NCI-H1105 (cell line): ENCODE measurements around the gene DCAF10.
"Not testable (repeated sequence)": the region's sequence is repeated elsewhere in the genome, so short reads cannot be mapped to it uniquely, and the experiment has no call there.

Experiments used
- DNase-seq: peaks from one replicate; lab custom pipeline; 2025; lab: John Stamatoyannopoulos, UW

Gene DCAF10

DNA sequence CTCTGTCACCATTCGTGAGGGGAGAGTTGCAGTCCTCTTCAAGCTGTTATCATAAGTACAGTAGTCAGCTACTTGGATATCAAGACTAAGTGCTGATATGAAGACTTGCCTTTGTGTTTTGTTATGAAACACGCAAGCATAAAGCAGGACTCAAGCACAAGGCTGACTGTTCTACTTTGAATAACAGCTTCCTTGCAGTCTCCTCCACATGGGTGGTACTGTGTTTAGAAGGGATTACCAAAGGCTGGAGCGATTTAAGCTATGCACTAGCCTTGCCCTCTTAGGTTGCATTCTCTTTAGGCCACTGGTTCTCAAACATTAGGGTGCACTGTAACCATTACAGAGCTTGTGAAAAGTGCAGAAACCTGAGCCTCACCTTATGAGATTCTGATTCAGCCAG, 61.9 kb downstream of the DCAF10 start:
- no peak for DNase-seq

DNA sequence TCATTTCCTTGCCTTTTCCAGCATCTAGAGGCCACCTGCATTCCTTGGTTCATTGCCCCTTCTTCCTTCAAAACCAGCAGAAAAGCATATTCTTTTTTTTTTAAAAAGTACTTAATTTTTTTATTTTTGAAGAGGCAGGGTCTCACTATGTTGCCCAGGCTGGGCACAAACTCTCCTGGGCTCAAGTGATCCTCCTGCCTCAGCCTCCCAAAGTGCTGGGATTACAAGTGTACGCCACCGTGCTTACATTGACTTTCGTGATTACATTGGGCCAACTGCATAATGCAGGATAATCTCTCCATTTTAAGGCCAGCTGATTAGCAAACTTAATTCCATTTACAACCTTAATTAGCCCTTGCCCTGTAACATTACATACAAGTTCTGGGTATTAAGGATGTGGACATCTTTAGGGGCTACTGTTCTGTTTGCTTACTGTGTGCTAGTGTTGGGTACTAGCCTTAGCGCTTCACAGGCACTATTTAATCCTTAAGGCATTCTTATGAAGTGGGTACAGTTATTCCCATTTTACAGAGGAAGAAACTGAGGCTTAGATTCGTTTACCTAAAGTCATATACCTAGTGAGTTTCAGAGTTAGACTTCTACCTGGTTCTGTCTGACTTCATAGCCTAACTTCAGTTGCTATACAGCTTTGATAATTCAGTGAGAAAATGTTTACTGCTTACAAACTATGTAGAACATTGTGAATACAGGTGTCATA, 69.6 kb downstream of the DCAF10 start:
- no peak for DNase-seq

DNA sequence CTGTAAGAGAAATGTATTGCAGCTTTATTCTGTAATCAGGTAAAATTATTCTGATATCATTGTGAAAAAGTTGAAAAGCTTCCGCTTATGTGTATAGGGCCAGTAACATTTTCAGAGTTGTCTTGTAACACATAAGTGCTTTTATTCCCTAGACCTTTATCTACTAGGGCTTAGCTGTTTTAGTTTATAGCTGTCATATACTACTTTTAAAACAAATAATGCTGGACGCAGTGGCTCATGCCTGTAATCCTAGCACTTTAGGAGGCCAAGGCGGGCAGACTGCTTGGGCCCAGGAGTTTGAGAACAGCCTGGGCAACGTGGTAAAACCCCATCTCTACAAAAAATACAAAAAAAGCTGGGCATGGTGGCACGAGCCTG, 70.2 kb downstream of the DCAF10 start:
- no peak for DNase-seq

DNA sequence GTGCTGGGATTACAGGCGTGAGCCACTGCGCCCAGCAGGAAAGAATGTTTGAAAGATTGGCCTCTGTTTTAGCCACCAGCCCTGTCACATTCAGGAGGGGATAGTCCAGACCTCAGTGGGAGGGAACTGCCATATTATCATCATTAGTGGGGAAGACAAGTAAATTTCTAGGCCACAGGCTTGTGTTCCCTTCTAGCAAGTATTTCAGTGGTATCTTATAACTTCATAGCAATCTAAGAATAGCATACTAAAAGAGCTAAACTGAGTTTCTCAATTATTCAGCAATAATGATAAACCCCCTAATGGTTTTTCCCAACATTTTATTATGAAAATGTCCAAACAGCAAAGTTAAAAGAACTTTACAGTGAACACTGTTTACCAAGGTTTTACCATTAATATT, 73.4 kb downstream of the DCAF10 start:
- no peak for DNase-seq

DNA sequence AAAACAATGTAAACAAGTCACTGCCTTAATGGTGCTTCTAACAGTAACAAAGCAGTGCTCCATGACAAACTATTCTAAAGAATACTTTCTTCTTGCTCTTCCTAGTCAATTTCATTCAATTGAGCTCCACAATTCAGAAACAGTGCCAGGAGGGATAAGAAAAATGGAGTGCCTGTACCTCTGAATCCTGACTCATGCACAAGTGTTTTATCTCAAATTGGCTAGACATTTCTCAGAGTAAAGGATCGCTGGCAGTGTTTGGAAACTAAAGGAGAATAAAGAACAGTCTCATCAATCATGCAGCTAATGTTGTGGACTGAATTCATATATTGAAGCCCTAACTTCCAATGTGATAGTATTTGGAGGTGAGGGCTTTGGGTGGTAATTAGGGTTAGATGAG, 75.8 kb downstream of the DCAF10 start:
- DNase-seq = no peak

DNA sequence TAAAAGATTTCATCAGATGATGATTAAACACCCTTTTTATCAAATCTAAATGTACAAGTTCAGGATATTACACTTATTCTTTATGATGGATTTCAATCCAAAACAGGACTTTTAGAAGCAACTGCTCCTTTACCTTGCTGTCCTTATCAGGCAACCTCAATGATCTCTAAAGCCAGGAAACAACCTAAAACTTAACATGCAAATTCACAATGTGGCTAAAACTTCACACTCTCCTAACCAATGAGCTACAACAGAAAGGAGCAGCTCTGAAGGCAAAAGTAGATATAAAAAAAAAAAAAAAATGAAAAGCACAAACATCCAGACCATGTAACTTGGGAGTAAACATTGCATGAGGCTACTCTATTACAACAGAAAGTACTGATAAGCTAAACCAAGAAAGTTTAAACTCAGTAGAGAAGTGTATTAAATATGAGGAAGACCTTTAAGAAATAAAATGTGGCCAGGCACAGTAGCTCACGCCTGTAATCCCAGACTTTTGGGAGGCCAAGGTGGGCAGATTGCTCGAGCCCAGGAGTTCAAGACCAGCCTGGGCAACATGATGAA, 80.4 kb downstream of the DCAF10 start:
- no peak for DNase-seq

DNA sequence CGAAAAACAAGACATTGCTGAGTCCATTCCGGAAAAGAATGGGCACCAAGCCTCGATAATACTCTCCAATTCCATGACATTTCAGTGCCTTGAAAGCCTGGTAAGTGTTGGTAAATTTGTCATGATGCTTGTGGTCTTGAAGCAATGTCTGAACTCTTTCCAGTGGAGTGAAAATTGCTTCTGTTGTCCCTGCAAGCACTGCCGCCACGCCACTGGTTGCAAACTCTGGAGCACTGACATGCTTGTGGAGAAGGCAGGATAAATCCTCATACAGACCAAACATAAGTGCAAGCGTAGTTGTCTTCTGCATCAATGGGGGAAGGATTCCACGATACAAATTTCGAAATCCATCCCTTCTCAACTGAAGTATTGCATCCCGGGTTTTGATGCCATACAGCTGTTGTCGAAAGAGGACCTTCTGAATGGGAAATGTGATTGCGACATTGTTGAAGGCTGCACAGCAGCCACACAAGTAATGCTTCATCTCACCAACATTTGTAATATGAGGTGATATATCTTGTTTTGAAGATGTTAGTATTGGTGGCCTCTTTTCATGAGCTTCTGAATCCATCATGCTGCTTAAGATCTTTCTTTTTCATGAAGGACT, 87.5 kb downstream of the DCAF10 start:
- not testable (repeated sequence) for DNase-seq

DNA sequence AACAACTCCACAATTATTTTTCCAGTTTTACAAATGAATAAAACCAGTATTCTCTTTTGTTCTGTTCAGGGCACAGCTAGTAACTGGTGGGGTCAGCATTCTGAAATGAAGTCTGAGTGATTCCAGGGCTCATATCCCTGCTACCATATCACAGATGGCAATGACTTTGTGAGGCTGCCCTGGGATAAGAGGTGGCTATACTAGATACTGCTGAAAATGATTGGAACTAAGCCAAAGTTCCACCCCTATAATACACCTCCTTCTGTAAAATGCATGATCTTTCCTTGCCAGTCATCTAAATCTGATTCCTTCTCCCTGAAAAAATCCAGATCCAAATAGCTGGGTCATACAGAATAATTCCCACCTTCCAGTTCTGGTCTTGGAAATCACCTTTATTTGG, 88.9 kb downstream of the DCAF10 start:
- DNase-seq = no peak

DNA sequence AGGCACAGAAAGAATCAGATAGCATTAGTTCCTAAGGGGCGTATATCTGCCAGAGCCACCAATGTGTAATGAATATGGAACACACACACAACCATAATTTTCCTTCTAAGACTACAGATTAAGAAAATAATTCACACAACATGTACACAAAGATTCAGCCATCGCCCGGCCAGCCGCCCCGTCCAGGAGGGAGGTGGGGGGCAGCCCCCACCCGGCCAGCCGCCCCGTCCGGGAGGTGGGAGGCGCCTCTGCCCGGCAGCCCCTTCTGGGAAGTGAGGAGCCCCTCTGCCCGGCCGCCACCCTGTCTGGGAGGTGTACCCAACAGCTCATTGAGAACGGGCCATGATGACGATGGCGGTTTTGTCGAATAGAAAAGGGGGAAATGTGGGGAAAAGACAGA, 90.4 kb downstream of the DCAF10 start:
- DNase-seq = not testable (repeated sequence)

DNA sequence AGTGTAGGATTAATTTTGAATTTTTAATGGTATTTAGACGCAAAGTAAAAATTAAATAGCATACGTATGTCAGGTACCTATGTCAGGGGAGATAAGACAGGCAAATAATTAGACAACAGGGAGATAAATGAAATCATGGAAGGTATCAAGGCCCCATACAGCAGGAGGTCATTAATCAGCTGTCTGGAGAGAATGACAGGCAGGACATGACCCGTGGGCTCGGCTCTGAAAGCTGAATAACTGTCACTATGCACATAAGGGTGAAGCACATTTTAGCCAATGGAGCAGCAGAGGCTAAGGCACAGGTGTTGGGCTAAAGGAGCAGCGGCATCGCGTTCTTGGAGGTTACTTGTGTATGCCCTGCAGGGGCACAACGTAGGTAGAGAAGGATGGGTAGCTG, 91.5 kb downstream of the DCAF10 start:
- no peak for DNase-seq

DNA sequence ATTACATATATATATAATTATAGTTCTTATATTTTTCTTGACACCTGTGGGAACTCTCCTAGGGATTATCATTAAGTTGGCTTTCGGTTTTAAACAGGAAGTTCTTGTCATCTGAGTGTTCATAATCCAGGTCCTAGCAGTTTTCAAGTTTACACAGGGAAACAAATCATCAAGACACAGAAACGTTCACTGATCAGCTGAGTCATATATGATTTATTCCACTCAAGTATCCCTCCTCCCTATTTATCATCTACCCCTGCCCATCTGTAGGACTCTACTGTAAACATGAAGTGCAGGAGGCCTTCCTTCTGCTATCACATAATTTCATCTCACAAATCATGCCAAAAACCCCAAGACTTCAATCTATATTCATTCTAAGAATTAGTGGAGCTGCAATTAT, 97.1 kb downstream of the DCAF10 start:
- no peak for DNase-seq

DNA sequence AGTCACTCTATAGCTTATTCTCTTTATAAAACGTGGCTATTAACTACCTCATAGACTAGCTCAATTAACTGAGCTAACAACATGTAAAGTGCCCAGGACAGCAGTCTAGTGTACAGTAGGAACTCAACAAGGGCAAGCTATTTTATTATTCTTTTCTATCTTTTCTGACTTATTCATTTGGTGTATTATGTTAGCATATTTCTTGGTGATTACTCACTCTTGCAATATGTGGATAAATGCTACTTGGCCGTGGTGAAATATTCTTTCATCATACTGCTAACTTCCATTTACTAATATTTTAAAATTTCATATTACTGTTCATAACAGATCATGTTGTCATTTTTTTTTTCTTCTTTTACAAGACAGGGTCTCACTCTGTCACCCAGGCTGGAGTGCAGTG, 98.4 kb downstream of the DCAF10 start:
- no peak for DNase-seq

DNA sequence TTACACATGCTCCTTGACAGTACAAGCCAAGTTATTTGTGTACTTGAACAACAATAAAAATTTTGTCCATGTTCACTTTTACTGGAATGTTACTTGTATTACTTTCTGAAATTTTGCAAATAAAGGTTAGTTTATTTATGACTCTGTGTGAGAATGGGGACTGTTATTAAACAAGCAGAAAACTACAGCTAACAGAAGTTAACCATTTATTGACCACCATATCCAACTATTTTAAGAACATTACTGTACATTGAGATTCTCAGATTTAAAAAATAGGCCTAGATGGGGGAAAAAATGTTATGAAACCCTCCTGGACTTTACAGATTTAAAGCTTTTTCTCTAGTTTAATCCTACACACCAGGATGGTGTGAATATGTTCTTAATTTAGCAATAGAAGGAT, 101.5 kb downstream of the DCAF10 start:
- DNase-seq = no peak

DNA sequence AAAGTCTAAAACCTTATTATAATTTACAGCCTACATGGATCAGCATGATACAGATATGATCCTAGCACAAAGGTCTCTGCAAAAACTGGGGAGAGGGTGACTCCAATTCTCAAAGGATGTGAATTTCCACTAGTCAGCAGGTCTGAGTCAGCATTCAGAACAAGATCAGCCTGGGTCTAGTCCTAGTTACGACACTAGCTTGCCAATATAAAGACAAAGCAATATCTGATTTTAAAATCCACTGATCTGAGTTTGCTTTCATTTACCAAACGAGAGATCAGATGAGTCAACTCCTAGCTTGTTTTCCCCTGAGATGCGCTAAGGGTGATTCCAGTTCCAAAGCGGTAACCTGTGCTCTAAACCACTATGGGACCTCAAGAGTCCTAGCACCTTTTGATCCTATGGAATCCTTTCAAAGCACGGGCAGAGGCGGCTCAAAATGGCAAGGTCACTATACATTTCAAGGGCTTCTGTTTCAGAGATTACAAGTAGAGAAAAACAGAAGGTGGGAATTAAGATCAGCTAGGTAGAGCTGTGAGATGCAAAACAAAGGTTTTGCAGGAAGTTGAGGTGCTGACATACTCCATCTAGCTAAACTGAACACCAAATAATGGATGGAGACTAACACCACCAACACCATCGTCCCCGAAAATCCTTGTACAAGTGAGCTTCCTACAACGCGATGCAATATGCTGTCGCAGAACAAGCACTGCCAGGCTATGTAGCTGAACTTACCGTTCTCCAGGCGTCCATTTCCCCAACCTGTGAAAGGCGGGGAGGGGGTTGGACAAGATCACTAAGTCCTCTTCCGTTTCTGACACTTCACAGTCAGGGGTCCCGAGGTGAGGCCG, 102.4 kb downstream of the DCAF10 start:
- no peak for DNase-seq

DNA sequence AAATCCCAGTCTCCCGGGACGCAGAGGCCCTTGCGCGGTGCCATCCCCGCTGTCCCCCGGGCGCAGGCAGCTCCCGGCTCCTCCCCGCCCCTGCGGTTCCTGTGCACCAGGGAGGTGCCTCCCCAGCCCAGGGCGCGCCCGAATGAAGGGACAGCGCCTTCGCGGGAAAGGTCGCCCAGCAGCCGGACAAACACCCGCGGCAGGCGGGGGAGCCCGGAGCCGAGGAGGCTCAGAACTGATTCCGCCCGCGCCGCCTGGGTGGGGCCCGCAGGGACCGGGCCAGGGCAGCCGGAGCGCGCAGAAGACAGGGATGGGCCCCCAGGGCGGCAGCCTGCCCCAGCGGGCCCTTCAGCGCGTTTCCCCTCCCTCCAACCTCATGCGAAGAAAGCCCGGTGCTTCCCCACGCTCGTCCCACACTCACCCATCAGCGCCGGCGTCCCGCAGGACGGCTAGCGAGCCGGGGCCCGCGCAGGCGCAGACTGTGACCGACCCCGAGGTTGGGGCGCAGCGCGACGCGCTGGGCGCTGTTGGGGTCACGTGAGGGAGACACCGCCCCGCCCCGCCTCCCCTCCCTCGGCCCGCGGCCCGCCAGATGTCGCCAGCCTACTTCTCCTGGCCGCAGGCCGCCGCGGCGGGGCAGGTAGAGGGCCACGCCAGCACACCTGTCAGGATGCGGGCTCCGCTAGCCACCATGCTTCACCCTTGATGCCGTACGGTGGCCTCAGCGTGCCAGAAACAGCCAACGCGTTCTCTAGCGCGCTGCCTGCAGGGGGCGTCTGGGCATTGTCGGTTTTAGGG, 103.2 kb downstream of the DCAF10 start, which contains the start of gene SLC25A51:
Gene SLC25A51 (minus strand): TSS at position 481 of the 798 bp plus-strand sequence. CDS start 15,577 bp downstream, outside the sequence.
- peak; percentile 88 for DNase-seq

DNA sequence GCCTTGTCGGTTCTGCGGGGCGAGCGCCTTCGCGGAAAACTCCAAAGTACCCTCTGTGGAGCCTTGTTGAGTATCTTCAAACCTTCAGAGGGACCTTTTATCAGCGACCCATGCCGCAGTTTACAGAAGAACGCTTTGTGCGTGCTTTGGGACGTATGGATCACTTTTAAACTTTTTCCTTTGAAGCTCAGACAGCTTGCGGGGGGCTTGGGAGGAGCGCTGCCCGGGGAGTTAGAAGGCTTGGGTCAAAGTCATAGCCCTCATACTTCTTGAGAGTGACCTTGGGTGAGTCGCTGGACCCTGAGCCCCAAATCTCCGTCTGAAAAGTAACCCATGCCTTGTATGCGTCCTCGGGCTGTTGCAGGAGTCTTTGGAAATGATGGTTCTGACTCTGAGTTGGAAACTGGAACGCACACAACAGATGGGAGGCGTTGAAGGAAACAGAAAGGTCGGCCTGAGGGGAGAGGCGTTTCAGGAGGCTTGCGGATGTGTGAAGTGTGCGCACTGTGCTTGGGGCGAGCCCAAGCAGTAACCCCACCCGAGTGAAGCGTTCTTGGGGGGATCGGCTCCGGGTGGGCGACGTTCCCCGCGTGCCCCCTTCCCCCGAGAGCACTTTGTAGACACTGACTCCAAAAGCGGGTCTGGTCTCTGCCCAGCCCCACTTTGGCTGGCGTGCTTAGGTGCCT, 104.0 kb downstream of the DCAF10 start:
- no peak for DNase-seq

DNA sequence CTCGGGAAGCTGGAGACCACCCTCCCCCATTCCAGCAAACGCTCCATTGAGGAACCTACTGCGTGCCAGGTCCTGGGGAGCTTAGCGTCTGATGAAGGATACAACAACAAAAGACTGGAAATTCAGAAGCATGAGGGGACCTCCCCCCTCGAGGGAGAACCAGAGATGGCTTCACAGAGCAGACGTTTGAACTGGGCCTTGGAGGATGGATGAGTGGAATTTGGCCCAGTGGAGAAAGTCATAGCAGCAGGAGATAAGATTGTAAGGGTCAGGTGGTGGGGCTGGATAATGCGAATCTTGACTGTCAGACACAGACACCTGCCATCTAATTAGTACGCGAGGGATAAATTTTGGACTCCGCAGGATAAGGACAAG, 104.5 kb downstream of the DCAF10 start:
- DNase-seq = no peak

DNA sequence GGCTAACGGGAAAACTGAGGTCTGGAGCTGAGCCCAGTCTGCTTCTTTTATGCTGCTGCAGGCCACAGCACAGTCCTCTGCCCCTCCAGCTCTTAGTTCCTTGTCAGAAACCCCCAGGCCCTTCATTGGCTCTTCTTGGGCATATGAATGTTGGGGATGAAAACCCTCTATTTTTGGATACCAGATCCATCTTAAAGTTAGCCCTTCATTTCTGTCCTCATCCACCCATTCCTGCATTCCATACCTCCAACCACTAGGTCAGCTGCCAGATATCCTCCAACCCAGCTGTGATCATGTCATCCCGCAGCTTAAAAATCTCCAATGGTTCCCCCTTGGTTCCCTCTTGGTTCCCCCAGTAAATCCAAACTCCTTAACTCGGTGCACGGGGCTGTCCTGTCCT, 105.2 kb downstream of the DCAF10 start:
- no peak for DNase-seq

DNA sequence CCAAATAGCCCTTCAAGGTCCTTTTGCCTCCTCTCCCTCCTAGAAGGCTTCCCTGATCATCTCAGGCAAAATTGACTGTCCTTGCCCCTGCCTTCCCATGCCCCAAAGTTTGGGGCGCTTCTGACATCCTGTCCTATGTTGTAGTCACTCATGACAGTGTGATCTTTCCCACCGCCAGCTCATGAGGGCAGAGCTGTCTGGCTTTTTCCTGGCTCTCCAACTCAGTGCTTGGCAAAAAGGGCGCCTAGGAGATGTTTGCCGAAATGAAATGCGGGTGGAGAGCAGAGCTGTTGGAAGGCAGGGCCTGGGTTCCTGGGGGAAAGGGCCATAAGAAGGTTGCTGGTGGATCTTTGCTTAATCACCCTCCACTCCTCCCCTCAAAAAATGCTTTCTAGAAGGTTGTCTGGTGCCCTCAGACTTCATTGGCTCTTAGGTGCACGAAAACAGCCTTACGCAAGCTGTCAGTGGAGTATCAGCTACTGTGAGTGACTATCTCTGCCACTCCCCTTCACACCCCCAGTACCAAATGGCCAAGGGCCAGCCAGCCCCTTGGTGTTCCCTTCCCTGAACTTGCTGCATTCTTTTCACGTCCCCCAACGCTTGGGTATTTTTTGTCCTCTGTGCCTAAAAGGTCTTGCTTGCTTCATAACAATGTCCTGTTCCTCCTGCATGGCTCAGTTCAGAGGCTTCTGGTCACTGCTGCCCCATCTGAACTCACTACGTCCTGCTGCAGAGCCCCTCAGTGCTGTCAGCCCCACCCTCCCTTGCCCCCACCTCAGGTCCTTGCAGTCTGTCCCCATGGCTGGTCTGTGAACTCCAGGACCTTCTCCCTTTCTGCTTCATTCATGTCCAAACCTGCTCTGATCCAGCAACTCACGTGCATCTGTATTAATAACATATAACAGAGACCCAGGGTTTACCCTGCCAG, 106.0 kb downstream of the DCAF10 start:
- DNase-seq = no peak

DNA sequence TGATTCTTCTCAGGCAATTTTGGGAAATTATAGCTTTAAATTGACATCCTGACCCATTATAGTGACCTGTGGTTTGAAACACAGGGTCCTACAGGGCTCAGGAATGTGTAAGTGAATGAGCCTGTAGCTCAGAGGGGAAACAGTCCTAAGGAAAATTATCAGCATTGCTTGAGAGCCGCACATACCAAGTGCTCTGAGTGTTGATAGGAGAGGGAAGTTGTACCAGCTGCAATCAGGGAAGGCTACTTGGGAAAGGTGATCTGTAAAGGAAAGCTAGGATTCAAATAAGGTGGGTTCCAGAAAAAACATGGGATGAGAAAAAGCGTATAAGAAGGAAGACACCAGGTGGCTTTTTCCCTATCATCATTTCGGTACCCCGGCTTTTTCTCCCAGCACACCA, 107.7 kb downstream of the DCAF10 start:
- DNase-seq = no peak
